GM18517 (cell line): ENCODE data around the gene CYP4F8.

Source experiments
- ATAC-seq: cut with Tn5 transposase; IDR thresholded peaks from one replicate; pipeline ENCODE4 v1.9.1; 2021; ENCODE audit warnings: mild to moderate bottlenecking, moderate library complexity; ENCODE audit not compliant: unreplicated experiment

The CYP4F8 gene

DNA sequence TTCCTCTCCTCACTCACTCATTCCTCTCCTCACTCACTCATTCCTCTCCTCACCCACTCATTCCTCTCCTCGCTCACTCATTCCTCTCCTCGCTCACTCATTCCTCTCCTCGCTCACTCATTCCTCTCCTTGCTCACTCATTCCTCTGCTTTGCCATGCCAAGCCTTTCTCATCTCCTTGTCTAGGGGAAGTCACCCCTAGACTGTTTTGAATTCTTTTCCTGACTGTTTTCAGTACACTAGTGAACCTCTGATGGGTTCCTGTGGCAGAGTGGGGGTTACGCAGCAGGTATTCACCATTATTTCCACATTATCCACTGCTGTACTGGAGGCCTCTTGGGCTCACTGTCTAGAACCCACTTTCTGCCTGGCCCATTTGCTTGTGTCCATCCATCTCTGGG lies 1.2 kb downstream of the CYP4F8 start:
- no peak for ATAC-seq

DNA sequence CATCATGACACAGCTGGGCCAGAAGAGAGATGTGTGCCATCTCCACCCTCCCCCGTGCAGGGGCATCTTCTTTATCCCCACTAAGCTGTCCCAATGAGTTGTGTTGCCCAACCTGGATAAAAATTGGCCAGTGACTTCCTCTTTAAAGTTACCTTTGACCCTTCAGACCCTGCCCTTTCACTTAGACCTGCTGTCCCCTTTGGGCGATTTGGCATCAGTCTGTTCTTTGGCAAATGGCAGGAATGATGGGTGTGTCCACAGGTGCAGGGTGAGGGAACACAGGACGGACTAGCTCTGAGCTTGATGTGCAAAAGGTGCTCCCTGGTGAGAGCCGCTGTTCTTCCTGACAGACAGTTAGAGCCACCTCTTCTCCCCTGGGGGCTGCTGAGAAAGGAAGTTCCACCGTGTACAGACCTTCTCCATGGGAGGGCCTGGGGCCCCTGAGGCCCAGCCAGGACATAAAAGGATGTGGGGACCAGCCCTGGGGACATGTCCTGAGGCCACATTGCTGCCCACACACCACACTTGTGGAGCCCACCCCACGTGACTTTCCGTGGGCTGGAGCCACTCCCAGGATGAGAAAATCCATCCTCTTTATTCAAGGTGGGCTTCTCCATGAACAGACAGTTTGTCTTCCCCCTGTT lies 1.7 kb downstream of the CYP4F8 start:
- ATAC-seq = no peak

DNA sequence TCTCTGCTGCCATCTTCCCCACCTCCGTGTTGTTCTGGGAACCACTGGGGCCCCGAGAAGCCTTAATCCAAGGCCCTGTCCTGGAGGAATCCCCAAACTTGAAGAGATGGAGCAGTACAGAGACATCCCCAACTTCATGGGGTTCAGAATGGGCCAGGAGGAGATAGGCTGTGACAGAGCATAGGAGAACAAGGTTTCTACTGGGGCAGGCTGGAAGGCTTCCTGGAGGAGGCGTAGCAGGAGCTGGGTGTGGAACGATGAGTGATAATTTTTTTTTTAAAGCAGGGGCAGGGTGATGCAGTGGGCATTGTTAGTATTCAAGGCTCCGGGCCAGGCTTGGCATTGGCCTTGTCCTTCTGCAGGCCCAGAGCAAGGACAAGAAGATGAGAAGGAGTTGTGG lies 3.3 kb downstream of the CYP4F8 start:
- ATAC-seq = no peak

DNA sequence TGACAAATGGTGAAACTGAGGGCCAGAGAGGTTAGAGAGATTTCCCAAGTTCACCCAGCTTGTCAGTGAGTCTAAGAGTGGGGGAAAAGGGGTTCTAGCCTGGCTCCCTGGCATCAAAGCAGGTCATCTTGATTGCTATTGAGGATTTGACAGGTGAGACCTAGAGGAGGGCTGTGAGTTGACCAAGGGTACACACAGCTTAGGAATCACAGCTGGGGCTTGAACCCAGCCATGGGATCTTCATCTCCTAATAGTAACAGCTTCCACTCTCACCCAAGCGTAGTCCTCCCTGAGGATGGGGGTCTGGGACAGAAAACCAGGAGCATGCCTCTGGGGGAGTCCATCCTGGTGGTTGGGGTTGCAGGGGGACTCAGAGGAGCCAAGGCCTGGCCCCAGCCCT lies 6.8 kb downstream of the CYP4F8 start:
- no peak for ATAC-seq

DNA sequence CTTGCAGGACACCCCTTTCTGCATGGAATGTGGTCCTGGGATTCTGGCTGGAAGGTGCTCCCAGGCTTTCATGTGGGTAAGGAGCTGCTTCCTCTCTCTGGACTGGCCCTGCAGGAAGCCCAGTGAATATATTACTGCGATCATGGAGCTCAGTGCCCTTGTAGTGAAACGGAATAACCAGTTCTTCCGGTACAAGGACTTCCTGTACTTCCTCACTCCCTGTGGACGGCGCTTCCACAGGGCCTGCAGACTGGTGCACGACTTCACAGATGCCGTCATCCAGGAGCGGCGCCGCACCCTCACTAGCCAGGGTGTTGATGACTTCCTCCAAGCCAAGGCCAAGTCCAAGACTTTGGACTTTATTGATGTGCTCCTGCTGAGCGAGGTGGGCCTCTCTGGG lies 8.0 kb downstream of the CYP4F8 start:
- ATAC-seq = no peak

DNA sequence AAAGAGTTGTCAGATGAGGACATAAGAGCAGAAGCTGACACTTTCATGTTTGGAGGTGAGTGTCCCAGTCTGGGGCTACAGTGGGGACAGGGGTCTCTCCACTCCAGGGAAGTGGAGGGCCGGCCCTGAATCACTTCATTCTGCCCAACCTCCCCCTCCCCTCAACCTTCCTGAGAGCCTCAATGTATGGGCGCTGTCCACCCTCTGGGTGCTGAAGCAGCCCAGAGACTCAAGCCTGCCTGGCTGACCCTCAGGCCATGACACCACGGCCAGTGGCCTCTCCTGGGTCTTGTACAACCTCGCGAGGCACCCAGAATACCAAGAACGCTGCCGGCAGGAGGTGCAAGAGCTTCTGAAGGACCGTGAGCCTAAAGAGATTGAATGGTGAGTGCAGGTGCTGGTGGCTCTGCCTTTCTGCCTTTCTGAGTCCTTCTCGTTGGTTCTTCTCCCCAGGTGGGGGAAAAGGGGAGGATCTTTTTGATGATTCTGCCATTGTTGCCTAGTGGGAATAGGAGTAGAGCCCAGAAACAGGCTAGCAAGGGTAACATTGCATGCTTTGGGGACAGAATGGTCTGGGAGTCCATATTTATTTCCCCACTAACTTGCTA lies 8.8 kb downstream of the CYP4F8 start:
- ATAC-seq = no peak

DNA sequence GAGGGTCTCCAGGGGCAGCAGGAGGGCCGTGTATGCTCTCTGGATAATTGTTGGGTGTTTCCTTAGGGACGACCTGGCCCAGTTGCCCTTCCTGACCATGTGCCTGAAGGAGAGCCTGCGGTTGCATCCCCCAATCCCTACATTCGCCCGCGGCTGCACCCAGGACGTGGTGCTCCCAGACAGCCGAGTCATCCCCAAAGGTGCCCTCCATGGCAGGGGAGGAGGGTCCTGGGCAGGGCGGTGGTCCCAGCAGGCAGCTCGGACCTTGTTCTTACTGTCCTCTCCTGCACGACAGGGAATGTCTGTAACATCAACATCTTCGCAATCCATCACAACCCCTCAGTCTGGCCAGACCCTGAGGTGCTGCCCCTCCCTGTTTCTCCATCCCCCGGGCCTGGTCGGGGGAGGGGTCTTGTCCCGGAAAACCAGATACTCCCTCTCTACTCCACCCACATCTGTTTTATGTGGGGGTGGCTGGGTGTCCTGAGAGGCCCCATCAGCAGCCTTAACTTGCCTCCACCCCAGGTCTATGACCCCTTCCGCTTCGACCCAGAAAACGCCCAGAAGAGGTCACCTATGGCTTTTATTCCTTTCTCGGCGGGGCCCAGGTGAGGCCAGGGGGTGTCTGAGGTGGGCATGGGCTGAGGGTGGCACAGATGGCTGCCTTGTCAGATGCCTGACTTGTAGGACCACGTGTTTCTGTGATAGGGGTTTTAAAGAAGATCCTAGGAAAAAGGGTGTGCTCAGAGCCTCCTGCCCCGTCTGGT lies 13.4 kb downstream of the CYP4F8 start:
- no peak for ATAC-seq

DNA sequence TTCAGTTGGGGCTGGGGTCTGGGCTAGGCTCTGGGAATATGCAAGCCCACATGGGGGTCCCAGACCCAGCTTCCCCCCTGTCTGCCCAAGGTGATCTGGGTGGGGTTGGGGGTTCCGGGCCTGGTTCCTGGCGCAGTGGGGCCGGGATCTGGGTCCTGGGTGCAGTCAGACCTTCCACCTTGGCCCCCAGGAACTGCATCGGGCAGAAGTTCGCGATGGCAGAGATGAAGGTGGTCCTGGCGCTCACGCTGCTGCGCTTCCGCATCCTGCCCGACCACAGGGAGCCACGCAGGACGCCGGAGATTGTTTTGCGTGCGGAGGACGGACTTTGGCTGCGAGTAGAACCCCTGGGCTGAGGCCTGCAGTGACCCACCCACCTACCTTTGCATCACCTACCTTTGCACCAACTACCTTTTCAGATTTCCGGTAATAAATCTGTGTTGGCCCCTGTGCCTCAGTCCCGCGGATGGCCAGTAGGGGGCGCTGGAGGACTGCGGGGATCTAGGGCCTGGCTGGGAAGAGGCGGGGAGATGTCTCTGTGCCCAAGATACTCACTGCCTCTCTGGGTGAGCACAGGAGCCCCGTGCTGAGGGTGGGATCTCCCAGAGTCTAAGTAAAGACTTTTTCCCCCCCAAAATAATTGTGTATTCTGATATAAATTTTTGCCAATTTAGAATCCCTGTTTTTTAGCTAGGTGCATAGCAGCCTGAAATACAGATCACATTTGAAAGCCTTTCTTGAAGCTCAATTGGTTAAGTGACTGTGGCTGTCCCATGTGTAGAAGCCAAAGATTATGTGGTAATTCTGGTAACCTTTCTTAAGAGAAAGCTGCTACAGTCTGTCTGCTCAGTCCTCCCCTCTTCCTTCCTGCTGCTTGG lies 14.2 kb downstream of the CYP4F8 start:
- ATAC-seq = no peak

DNA sequence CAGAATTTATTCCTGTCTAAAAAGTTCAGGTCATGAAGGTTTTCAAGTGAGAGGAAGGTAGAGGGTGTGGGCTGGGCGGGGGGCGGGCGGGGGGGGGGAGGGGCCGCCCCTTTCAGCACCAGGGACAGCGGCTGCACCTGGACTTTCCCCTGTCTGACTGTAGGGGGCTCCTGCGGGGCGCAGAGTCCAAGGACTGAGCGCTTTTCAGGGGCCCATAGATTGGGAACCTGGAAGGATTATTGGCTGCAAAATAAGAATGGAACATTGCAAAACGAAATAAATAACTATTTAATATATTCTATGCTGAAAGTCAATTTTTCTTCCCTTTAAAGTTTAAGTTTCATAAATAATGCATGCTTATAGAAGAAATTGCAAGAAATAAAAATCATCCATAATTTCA lies 16.8 kb downstream of the CYP4F8 start:
- no peak for ATAC-seq

DNA sequence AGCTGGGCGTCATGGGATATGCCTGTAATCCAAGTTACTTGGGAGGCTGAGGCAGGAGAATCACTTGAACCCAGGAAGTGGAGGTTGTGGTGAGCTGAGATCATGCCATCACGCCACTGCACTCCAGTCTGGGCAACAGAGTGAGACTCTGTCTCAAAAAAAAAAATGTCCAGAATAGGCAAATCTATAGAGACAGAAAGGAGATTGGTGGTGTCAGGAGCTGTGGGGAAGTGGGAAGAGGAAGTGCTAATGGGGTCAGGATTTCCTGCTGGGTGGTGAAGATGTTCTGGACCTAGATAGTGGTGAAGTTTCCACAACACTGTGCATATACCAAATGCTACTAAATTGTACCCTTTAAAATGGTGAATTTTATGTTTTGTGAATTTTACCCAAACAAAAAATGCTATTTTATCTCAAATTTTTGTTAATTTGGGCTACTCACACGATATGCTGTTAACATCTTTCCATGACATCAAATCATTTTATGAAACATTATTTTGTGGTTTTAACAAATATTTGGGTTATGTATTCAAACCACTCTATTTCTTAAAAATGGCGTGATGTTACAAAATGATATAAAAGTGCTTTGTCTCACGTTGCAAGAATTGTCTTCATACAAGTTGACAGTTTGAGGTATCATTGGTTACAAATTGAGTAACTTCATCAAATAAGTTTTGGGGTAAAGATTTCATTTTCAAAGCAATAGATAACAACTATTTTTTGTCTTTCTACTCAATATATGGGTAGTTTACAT lies 18.2 kb downstream of the CYP4F8 start:
- ATAC-seq = no peak

DNA sequence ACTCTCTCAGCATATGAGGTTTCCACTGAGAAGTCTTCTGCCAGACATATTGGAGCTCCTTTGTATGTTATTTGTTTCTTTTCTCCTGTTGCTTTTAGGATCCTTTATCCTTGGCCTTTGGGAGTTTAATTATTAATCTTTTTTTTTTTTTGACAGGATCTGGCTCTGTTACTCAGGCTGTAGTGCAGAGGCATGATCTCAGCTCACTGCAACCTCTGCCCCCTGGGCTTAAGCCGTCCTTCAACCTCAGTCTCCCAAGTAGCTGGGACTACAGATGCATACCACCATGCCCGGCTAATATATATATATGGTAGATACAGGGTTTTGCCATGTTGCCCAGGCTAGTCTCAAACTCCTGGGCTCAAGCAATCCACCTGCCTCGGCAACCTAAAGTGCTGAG lies 19.1 kb downstream of the CYP4F8 start:
- ATAC-seq = no peak

DNA sequence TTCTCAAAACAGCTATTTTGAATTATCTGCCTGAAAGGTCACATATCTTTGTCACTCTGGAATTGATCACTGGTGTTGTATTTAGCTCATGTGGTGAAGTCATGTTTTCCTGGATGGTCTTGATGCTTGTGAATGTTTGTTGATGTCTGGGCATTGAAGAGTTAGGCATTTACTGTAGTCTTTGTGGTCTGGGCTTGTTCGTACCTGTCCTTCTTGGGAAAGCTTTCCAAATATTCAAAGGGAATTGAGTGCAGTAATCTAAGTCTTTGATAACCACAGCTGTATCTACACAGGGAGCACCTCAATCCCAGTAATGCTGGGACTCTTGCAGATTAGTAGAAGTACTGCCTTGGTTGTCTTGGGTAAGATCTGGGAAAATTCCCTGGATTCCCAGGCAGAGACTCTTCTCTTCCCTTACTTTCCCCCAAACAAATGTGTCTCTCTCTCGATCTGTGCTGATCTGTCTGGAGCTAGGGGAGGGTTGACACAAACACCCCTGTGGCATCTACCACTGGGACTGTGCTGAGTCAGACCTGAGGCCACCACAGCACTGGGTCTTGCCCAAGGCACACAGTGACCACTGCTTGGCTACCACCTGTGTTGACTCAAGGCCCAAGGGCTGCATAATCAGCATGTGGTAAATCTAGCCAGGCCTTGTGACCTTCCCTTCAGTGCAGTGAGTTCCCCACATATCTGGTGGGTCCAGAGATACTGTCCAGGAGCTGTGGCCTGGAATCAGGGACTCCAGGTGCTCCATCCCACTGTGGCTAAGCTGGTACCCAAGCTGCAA lies 20.2 kb downstream of the CYP4F8 start:
- no peak for ATAC-seq

DNA sequence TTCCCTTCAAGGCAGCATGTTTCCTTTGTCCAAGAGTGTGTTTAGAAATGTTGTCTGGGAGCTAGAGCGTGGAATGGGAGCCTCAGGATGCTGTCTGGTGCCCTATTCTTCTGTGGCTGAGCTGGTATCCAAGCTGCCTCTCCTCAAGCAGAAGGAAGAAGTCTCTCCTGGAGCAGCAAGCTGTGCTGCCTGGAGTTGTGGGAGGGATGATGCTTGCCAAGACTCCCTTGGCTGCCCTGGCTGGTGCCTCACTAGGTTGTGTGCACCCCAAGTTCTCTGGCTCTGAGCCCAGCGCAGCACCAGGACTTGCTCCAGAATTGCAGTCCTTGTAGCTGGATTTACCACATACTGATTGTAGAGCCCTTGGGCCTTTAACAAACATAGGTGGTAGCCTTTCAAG lies 21.0 kb downstream of the CYP4F8 start:
- no peak for ATAC-seq

DNA sequence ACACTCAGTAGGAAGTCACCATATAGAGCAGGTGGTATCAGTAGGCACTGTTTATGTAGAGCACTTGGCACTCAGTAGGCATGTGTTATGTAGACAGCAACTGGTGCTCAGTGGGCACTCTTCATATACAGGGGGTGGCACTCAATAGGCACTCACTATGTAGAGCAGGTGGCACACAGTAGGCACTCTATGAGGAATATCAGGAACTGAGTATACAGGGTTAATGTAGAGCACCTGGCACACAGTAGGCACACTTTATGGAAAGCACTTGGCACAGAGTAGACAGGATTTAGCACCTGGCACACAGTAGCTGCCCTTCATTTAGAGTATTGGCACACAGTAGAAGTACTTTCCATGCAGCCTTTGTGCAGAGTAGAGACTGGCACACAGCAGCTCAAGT lies 24.6 kb downstream of the CYP4F8 start:
- no peak for ATAC-seq

DNA sequence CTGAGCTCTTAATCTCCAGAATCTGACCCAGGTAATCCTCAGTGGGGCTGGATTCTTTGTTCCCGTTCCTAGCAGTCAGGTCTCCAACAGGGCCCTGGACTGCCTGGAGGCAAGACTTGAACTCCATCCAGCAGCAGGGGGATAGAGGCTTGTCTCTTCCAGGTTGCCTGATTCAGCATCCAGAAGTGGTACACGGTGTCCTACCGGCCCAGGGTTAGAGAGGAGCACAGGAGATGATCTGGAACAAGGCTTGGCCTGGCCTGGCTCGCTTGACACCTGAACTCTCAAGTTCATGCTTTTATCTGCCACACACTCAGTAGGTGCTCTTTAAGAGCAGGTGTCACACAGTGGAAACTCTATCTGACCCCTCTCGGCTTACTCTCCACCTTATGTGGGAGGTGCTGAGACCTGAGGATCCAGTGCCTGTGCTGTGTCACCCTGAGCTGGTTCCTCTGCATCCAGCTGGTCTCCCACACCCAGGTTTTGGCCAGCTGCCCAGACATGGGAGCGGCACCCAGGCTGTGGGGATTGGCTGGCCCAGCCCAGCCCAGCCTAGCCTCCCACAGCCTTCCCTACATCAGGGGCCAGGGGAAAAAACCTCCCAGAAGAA lies 25.4 kb downstream of the CYP4F8 start, which contains the start of gene CYP4F3:
CYP4F3 (plus strand) TSS at position 604 of the 610 bp plus-strand sequence. CDS start 519 bp downstream, outside the sequence.
- no peak for ATAC-seq

DNA sequence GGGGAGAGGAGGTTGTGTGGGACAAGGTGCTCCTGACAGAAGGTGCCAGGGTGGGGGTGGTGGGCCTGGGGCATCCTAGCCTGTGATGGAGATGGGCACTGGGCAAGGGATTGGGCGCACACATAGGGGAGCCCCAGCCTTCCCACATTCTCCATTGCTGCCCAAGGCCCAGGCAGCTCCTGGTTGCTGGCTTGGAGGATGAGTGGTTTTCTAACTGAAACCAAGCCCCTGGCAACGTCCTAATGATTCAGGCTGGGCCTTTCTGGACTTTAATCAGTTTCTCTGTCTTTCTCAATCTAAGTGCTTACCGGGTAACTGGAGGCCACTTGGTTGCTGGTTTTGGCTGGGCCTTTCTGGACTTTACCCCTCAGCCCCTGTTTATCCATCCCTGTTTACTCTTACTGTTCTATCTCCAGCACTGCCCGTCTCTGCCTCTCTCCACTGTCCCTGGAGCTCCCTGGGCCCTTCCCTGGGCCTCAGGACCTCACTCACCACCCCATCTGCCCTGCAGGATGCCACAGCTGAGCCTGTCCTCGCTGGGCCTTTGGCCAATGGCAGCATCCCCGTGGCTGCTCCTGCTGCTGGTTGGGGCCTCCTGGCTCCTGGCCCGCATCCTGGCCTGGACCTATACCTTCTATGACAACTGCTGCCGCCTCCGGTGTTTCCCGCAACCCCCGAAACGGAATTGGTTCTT lies 26.0 kb downstream of the CYP4F8 start:
- no peak for ATAC-seq

DNA sequence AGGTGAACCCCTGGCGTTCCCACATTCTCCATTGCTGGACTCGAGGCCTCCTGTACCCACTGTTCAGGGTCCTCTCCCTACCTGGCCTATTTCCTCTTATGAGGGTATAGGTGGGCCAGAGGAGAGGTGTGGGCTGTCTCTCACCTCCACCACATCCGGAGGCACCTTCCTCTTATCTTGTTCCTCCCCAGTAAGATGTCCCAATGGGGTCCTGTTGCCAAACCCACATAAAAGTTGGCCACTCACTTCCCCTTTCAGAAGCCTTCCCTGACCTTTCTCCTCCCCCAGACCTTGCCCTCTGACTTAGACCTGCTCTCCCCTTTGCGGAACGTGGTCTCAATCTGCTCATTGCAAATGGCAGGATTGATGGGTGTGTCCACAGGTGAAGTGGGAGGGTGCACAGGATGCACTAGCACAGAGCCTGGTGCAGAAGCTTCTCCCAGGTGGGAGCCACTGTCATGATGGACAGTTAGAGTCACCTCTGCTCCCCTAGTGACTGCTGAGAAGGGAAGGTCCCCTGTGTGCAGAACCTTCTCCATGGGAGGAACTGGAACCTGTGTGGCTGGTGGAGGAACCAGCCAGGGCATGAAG lies 27.0 kb downstream of the CYP4F8 start:
- ATAC-seq = no peak

DNA sequence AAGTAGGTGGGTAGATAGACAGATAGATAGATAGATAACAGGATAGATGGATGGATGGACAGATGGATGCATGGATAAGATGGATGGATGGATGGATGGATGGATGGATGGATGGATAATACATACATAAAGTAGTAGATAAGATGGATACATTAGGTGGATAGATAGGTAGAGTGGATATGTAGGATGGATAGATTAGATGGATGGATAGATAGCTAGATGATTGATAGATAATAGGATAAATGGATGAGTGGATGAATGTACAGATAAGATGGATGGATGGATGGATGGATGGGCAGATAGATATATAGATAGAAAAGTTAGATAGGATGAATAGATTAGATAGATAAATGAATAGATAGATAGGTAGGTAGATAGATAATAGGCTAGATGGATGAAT lies 27.8 kb downstream of the CYP4F8 start:
- no peak for ATAC-seq
